CD4-positive, alpha-beta T cell treated with Interferon gamma for 1 hour (primary cell): ENCODE results near the gene PLA2G12A.

Experiments
- DNase-seq: peaks from one replicate; pipeline ENCODE4 v3.0.0-alpha.2; 2020

PLA2G12A gene

GRCh38 chr4:109676886-109677285, 53.0 kb downstream of the PLA2G12A start:
- no peak for DNase-seq

- DNase-seq = no peak
Measured at GRCh38 chr4:109675843-109676242, 54.0 kb downstream of the PLA2G12A start.

- no peak for DNase-seq
Measured at GRCh38 chr4:109675181-109675580, 54.7 kb downstream of the PLA2G12A start.

- no peak for DNase-seq
Measured at GRCh38 chr4:109673303-109673702, 56.6 kb downstream of the PLA2G12A start.

- no peak for DNase-seq
Measured at GRCh38 chr4:109672169-109672930, 57.5 kb downstream of the PLA2G12A start.

GRCh38 chr4:109671350-109671749, 58.5 kb downstream of the PLA2G12A start:
- no peak for DNase-seq

- DNase-seq = no peak
Measured at GRCh38 chr4:109665783-109666485, 63.9 kb downstream of the PLA2G12A start.

- DNase-seq = no peak
Measured at GRCh38 chr4:109662771-109663170, 67.1 kb downstream of the PLA2G12A start.

- DNase-seq = no peak
Measured at GRCh38 chr4:109662116-109662515, 67.8 kb downstream of the PLA2G12A start.
